Vagina (tissue), 2 donors: Measurements from ENCODE around the gene SWAP70.

Experiments
- POLR2A ChIP-seq, 2 donors: fragments of 450-650 bp; IDR thresholded peaks; one replicate each; pipeline ENCODE4 v1.6.1; 2017; ENCODE audit warnings: antibody characterized with exemption in 2 of 2, mild to moderate bottlenecking in 2 of 2, moderate library complexity in 2 of 2
- POLR2AphosphoS5 ChIP-seq, 2 donors: sonication (generic); formaldehyde crosslinking; IDR thresholded peaks; one replicate each; pipeline ENCODE4 v1.9.0; 2017; ENCODE audit warnings: antibody characterized with exemption in 2 of 2, mild to moderate bottlenecking in 2 of 2, low read depth in 1 of 2; ENCODE audit not compliant: insufficient read depth in 1 of 2
- TF ChIP-seq, protein P1 (sequence below), 3 experiments: fragments of 450-650 bp in 2 of 3; fragments of 200-600 bp in 1 of 3; sonication (generic) in 1 of 3; IDR thresholded peaks; one replicate each; pipeline ENCODE4 v1.5.1; 2017 to 2019; ENCODE audit warnings: antibody characterized with exemption in 3 of 3, mild to moderate bottlenecking in 2 of 3, moderate library complexity in 2 of 3

- TF ChIP-seq, protein P1, sequence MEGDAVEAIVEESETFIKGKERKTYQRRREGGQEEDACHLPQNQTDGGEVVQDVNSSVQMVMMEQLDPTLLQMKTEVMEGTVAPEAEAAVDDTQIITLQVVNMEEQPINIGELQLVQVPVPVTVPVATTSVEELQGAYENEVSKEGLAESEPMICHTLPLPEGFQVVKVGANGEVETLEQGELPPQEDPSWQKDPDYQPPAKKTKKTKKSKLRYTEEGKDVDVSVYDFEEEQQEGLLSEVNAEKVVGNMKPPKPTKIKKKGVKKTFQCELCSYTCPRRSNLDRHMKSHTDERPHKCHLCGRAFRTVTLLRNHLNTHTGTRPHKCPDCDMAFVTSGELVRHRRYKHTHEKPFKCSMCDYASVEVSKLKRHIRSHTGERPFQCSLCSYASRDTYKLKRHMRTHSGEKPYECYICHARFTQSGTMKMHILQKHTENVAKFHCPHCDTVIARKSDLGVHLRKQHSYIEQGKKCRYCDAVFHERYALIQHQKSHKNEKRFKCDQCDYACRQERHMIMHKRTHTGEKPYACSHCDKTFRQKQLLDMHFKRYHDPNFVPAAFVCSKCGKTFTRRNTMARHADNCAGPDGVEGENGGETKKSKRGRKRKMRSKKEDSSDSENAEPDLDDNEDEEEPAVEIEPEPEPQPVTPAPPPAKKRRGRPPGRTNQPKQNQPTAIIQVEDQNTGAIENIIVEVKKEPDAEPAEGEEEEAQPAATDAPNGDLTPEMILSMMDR (IDR thresholded peaks at IDR 0.05), result no peak
- TF ChIP-seq POLR2AphosphoS5 (IDR thresholded peaks at IDR 0.05; ENCODE audit: insufficient read depth in 1 of 2, low read depth in 1 of 2), result peak in 1 of 2 donors; percentile 84
- no peak for TF ChIP-seq POLR2A (IDR thresholded peaks at IDR 0.05)
Observed at GRCh38 chr11:9754010-9754471, 90.2 kb downstream of the SWAP70 start.
